ENCODE data around the gene ZBTB9. TPM values are rescaled to one million over a fixed set of nuclear protein-coding genes. Genes with fewer than 3 reads are reported as not detected.

ZBTB9 gene
- total RNA-seq, 1 experiment from 2014 or later, result 18.1 TPM

- DNase-seq, result no peak
- TF ChIP-seq CTCF (IDR thresholded peaks at IDR 0.05; ENCODE audit: unreplicated experiment), result peak; percentile 3
- Mint-ChIP-seq H3K27ac (ENCODE audit: unreplicated experiment) (peak overlapping the region; percentile 98), H3K27me3 (ENCODE audit: unreplicated experiment) (peaks cover 39% of the 10 kb centered on the region), H3K4me3 (ENCODE audit: low read depth, unreplicated experiment) (peak overlapping the region; percentile 90), H3K36me3 (ENCODE audit: insufficient read depth, unreplicated experiment) (peaks cover 46% of the 10 kb centered on the region), H3K9me3 (ENCODE audit: low read depth, unreplicated experiment) (no peaks in the 10 kb centered on the region), H3K4me1 (ENCODE audit: low read depth, unreplicated experiment) (peaks cover 27% of the 10 kb centered on the region)
- no TSS peak for BruUV-seq (replicated peaks)
- CTCF ChIA-PET, result interaction anchor here (0.6 to 1.6 kb wide), 4 partner anchors 21 to 416 kb away, joined by 3 to 4 read pairs (median 4); partner anchors contain the start of gene BAK1
- intact Hi-C loops (cut with micrococcal nuclease; ENCODE audit: unreplicated experiment), result no loop called here
Observed at GRCh38 chr6:33418690-33419291, 35.6 kb upstream of the ZBTB9 start.

GRCh38 chr6:33419580-33420490 lies 34.5 kb upstream of the ZBTB9 start, which contains the start of gene SYNGAP1:
TSS of gene SYNGAP1 (plus strand) at chr6:33420065. CDS start at chr6:33420265, 200 bp downstream.
- intact Hi-C loops (cut with micrococcal nuclease; ENCODE audit: unreplicated experiment), result no loop called here
- TF ChIP-seq CTCF (IDR thresholded peaks at IDR 0.05; ENCODE audit: unreplicated experiment), result no peak
- peak within 1 kb of the TSS; percentile 30 for H3K27ac Mint-ChIP-seq (ENCODE audit: unreplicated experiment)
- CTCF ChIA-PET, result interaction anchor here (0.7 kb wide), 1 partner anchor 307 kb away, joined by 4 read pairs; no protein-coding TSS in a partner anchor
- no TSS peak for BruUV-seq (replicated peaks)
- peaks cover 44% of the 10 kb centered on the region for H3K36me3 Mint-ChIP-seq (ENCODE audit: insufficient read depth, unreplicated experiment)
- H3K9me3 Mint-ChIP-seq (ENCODE audit: low read depth, unreplicated experiment), result no peaks in the 10 kb centered on the region
- DNase-seq, result no peak
- peaks cover 38% of the 10 kb centered on the region for H3K4me1 Mint-ChIP-seq (ENCODE audit: low read depth, unreplicated experiment)
- peaks cover 39% of the 10 kb centered on the region for H3K27me3 Mint-ChIP-seq (ENCODE audit: unreplicated experiment)
- H3K4me3 Mint-ChIP-seq (ENCODE audit: low read depth, unreplicated experiment), result no peak within 1 kb of the TSS

GRCh38 chr6:33420491-33421343 lies 33.7 kb upstream of the ZBTB9 start:
- Mint-ChIP-seq H3K4me1 (ENCODE audit: low read depth, unreplicated experiment) (peaks cover 38% of the 10 kb centered on the region), H3K27ac (ENCODE audit: unreplicated experiment) (no peak overlapping the region), H3K9me3 (ENCODE audit: low read depth, unreplicated experiment) (no peaks in the 10 kb centered on the region), H3K36me3 (ENCODE audit: insufficient read depth, unreplicated experiment) (peaks cover 48% of the 10 kb centered on the region), H3K27me3 (ENCODE audit: unreplicated experiment) (peaks cover 39% of the 10 kb centered on the region), H3K4me3 (ENCODE audit: low read depth, unreplicated experiment) (no peak overlapping the region)
- no peak for DNase-seq
- intact Hi-C loops (cut with micrococcal nuclease; ENCODE audit: unreplicated experiment), result no loop called here
- no TSS peak for BruUV-seq (replicated peaks)
- CTCF ChIA-PET, result interaction anchor here (0.7 kb wide), 1 partner anchor 308 kb away, joined by 4 read pairs; no protein-coding TSS in a partner anchor
- no peak for TF ChIP-seq CTCF (IDR thresholded peaks at IDR 0.05; ENCODE audit: unreplicated experiment)

- CTCF ChIA-PET, result no interaction called here
- H3K9me3 Mint-ChIP-seq (ENCODE audit: low read depth, unreplicated experiment), result no peaks in the 10 kb centered on the region
- peaks cover 34% of the 10 kb centered on the region for H3K4me1 Mint-ChIP-seq (ENCODE audit: low read depth, unreplicated experiment)
- TF ChIP-seq CTCF (IDR thresholded peaks at IDR 0.05; ENCODE audit: unreplicated experiment), result no peak
- peaks cover 48% of the 10 kb centered on the region for H3K36me3 Mint-ChIP-seq (ENCODE audit: insufficient read depth, unreplicated experiment)
- no TSS peak for BruUV-seq (replicated peaks)
- no peak for DNase-seq
- intact Hi-C loops (cut with micrococcal nuclease; ENCODE audit: unreplicated experiment), result no loop called here
- no peak overlapping the region for H3K4me3 Mint-ChIP-seq (ENCODE audit: low read depth, unreplicated experiment)
- peaks cover 39% of the 10 kb centered on the region for H3K27me3 Mint-ChIP-seq (ENCODE audit: unreplicated experiment)
- no peak overlapping the region for H3K27ac Mint-ChIP-seq (ENCODE audit: unreplicated experiment)
Observed at GRCh38 chr6:33421344-33421643, 33.1 kb upstream of the ZBTB9 start.

Measured in Calu3 (cell line).